PC-9 (cell line): Measurements from ENCODE around the gene MON1A. TPM values are rescaled to one million over a fixed set of nuclear protein-coding genes. Genes with fewer than 3 reads are reported as not detected.

ENCODE experiments used
- BruUV-seq: library from RNA; stranded (reverse); fragments of 400-500 nt; replicated peaks from 2 replicates; lab custom pipeline; 2021; lab: Mats Ljungman, UMichigan
- CTCF ChIA-PET: fragments of 300-600 bp; sonication (Branson Sonifier 250); formaldehyde crosslinking; loops from one replicate; lab custom pipeline; 2022; ENCODE audit warnings: antibody characterized with exemption; lab: Charles Lee
- POLR2A ChIA-PET: fragments of 300-600 bp; sonication (Branson Sonifier 250); formaldehyde crosslinking; loops from one replicate; lab custom pipeline; 2022; ENCODE audit warnings: antibody characterized with exemption; ENCODE audit not compliant: unreplicated experiment; lab: Charles Lee
- DNase-seq, 2 experiments: peaks; one replicate each; pipeline versions ENCODE4 v3.0.0 to v3.0.0-alpha.2; 2015 to 2022; ENCODE audit warnings: mixed read lengths in 1 of 2
- H2AFZ ChIP-seq: fragments of 200-600 bp; sonication (generic); 2 replicates; pipeline ENCODE4 v1.8.1; 2017; ENCODE audit warnings: antibody characterized with exemption
- H3F3A ChIP-seq: fragments of 200-600 bp; sonication (generic); 2 replicates; pipeline ENCODE4 v1.8.1; 2017; ENCODE audit warnings: antibody characterized with exemption, mild to moderate bottlenecking, low read depth; ENCODE audit not compliant: insufficient read depth
- H3K27ac ChIP-seq: fragments of 200-600 bp; sonication (generic); 2 replicates; pipeline ENCODE4 v1.6.1; 2016; ENCODE audit warnings: mixed run types
- H3K27me3 ChIP-seq: fragments of 200-600 bp; sonication (generic); 2 replicates; pipeline ENCODE4 v1.6.1; 2016; ENCODE audit warnings: low read depth, mixed run types; ENCODE audit not compliant: insufficient read depth
- H3K36me3 ChIP-seq: fragments of 200-600 bp; sonication (generic); 2 replicates; pipeline ENCODE4 v1.6.1; 2016; ENCODE audit warnings: low read depth, mixed run types
- H3K4me1 ChIP-seq: fragments of 200-600 bp; sonication (generic); replicated peaks from 2 replicates; pipeline ENCODE4 v1.6.1; 2016; ENCODE audit warnings: mixed run types; ENCODE audit not compliant: insufficient read depth
- H3K4me2 ChIP-seq: fragments of 200-600 bp; sonication (generic); 2 replicates; pipeline ENCODE4 v1.6.1; 2017; ENCODE audit warnings: mixed run types
- H3K4me3 ChIP-seq: fragments of 200-600 bp; sonication (generic); 2 replicates; pipeline ENCODE4 v1.6.1; 2016; ENCODE audit warnings: mixed run types
- H3K79me2 ChIP-seq: fragments of 200-600 bp; sonication (generic); 2 replicates; pipeline ENCODE4 v1.6.1; 2017; ENCODE audit warnings: low read depth, mixed run types
- H3K9me2 ChIP-seq: fragments of 200-600 bp; sonication (generic); 2 replicates; pipeline ENCODE4 v1.8.1; 2017; ENCODE audit warnings: mild to moderate bottlenecking; ENCODE audit not compliant: insufficient read depth
- H3K9me3 ChIP-seq: fragments of 200-600 bp; sonication (generic); 2 replicates; pipeline ENCODE4 v1.8.1; 2016; ENCODE audit warnings: low read depth; ENCODE audit not compliant: insufficient read depth
- H4K20me1 ChIP-seq: fragments of 200-600 bp; sonication (generic); 2 replicates; pipeline ENCODE4 v1.8.1; 2017; ENCODE audit not compliant: insufficient read depth
- EZH2 ChIP-seq: fragments of 200-600 bp; sonication (generic); IDR thresholded peaks from 2 replicates; pipeline ENCODE4 v1.8.0; 2017; ENCODE audit warnings: antibody characterized with exemption, low read depth
- intact Hi-C: fragments of 100-400 bp; cut with micrococcal nuclease; formaldehyde crosslinking; loops from one replicate; pipeline ENCODE4 v1.10.0; 2022; ENCODE audit not compliant: unreplicated experiment
- total RNA-seq: library from RNA; stranded (reverse); gene quantifications from 2 replicates; pipeline ENCODE4 v1.2.3, GENCODE V29; 2021
- TF ChIP-seq, protein P1 (sequence below): fragments of 200-600 bp; sonication (generic); conservative IDR thresholded peaks from 2 replicates; pipeline ENCODE4 v1.6.1; 2017; ENCODE audit warnings: mixed run types, antibody characterized with exemption, mild to moderate bottlenecking, moderate library complexity

Gene MON1A
- total RNA-seq, 1 experiment from 2014 or later = 4.8 TPM

DNA sequence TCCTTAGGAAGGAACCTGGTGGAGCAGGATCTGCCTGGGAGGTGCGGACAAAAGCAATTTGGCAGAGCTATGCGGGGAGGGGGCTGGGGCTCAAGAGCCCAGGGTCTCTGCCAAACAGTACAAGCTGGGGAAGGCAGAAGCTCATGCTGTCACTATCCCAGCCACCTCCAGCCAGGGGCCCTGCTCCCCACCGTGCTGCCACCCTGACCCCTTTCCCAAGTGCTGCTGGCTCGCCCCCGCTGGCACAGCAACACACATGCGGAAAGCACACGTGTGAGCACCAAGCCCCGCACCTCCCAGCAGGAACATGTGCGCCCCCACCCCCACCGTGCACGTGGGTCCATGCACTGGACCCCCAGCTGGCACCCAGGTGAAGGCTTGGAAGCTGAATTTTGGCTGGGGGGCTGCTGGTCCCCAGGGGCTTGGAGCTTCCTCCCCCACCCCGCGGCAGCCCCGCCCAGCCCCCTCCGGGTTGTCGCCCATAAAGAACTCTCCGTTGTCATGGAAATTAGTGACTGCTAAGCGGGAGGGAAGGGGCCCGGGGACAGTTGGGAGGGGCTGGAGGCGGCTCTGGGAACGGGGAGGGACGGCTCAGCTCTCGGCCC is 60.6 kb downstream of the MON1A start:
- no TSS peak for BruUV-seq
- H3F3A ChIP-seq = no peaks in the 10 kb centered on the region
- no peak overlapping the region for H3K4me3 ChIP-seq
- no peak overlapping the region for H3K4me2 ChIP-seq
- peaks cover 24% of the 10 kb centered on the region for H3K27me3 ChIP-seq
- no peaks in the 10 kb centered on the region for H3K9me3 ChIP-seq
- TF ChIP-seq, protein P1, sequence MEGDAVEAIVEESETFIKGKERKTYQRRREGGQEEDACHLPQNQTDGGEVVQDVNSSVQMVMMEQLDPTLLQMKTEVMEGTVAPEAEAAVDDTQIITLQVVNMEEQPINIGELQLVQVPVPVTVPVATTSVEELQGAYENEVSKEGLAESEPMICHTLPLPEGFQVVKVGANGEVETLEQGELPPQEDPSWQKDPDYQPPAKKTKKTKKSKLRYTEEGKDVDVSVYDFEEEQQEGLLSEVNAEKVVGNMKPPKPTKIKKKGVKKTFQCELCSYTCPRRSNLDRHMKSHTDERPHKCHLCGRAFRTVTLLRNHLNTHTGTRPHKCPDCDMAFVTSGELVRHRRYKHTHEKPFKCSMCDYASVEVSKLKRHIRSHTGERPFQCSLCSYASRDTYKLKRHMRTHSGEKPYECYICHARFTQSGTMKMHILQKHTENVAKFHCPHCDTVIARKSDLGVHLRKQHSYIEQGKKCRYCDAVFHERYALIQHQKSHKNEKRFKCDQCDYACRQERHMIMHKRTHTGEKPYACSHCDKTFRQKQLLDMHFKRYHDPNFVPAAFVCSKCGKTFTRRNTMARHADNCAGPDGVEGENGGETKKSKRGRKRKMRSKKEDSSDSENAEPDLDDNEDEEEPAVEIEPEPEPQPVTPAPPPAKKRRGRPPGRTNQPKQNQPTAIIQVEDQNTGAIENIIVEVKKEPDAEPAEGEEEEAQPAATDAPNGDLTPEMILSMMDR = no peak
- no peak for TF ChIP-seq EZH2
- H2AFZ ChIP-seq = no peak overlapping the region
- no peaks in the 10 kb centered on the region for H3K79me2 ChIP-seq
- intact Hi-C loops = no loop called here
- H3K4me1 ChIP-seq = no peaks in the 10 kb centered on the region
- H3K9me2 ChIP-seq = no peaks in the 10 kb centered on the region
- H3K36me3 ChIP-seq = no peaks in the 10 kb centered on the region
- H3K27ac ChIP-seq = no peak overlapping the region
- DNase-seq = no peak
- ChIA-PET POLR2A (no interaction called here), CTCF (no interaction called here)
- H4K20me1 ChIP-seq = no peaks in the 10 kb centered on the region

DNA sequence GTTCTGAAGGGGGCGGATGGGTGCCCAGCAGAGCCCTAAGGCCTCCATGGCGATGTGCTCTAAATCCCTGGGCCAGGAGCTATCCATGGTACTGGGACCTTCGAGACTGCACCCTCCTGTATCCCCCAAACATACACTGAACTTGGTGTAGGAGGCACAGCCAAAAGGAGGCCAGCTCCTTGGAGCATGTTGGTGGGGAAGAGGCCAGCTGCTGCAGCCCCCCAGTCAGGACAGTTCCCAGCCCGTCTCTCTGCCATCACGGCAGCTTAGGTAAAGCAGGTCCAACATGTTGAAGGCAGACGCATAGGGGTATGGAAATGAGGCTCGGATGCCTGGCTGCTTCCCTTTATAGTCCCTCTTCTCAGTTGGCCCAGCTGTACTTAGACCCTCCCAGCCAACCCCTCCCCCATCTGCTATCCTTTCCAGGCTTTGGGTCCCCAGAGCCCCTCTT is 61.7 kb downstream of the MON1A start:
- Histone ChIP-seq H3K27me3 (peaks cover 35% of the 10 kb centered on the region), H3F3A (no peaks in the 10 kb centered on the region), H3K79me2 (no peaks in the 10 kb centered on the region), H3K27ac (no peak overlapping the region), H3K4me2 (no peak overlapping the region), H2AFZ (no peak overlapping the region), H3K4me1 (no peaks in the 10 kb centered on the region), H3K9me3 (no peaks in the 10 kb centered on the region), H3K4me3 (no peak overlapping the region), H3K36me3 (no peaks in the 10 kb centered on the region), H3K9me2 (no peaks in the 10 kb centered on the region), H4K20me1 (no peaks in the 10 kb centered on the region)
- CTCF ChIA-PET = no interaction called here
- intact Hi-C loops = no loop called here
- DNase-seq = no peak
- POLR2A ChIA-PET = no interaction called here
- TF ChIP-seq, protein P1 = no peak
- no peak for TF ChIP-seq EZH2
- BruUV-seq = no TSS peak

DNA sequence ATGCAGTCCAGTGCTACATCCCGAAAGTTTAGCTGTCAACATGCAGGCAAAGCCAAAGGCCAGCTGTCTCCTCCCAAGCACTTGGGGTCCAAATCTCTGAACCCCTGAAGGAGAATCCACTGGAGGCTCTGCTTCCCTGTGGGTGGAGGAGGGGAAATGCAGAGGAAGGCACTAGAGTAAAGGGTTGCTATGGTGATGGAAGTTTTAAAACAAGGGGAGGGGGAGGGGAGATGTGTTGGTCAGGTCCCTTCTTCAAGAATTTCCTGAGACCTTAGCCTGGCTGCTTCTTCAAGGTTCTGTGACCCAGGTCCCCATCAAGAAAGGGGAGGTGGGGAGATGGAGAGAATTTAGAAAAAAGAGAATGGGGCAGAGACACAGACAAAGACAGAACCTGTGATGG is 62.2 kb downstream of the MON1A start:
- no peaks in the 10 kb centered on the region for H3F3A ChIP-seq
- POLR2A ChIA-PET = no interaction called here
- H3K4me2 ChIP-seq = no peak overlapping the region
- H3K4me3 ChIP-seq = no peak overlapping the region
- DNase-seq = no peak
- no peaks in the 10 kb centered on the region for H3K36me3 ChIP-seq
- H3K4me1 ChIP-seq = no peaks in the 10 kb centered on the region
- H3K27ac ChIP-seq = no peak overlapping the region
- intact Hi-C loops = no loop called here
- no TSS peak for BruUV-seq
- CTCF ChIA-PET = no interaction called here
- TF ChIP-seq, protein P1 = no peak
- TF ChIP-seq EZH2 = no peak
- no peaks in the 10 kb centered on the region for H4K20me1 ChIP-seq
- no peak overlapping the region for H2AFZ ChIP-seq
- H3K27me3 ChIP-seq = peaks cover 40% of the 10 kb centered on the region
- no peaks in the 10 kb centered on the region for H3K9me2 ChIP-seq
- no peaks in the 10 kb centered on the region for H3K9me3 ChIP-seq
- H3K79me2 ChIP-seq = no peaks in the 10 kb centered on the region
